ENCODE measurements around the gene KRTAP5-9.
"Not testable (repeated sequence)": the region's sequence is repeated elsewhere in the genome, so short reads cannot be mapped to it uniquely, and the experiment has no call there.

The KRTAP5-9 gene

GRCh38 chr11:71535825-71536224 is 12.4 kb upstream of the KRTAP5-9 start:
- Histone ChIP-seq H3K23ac (ENCODE audit: low read depth, low read length, poor library complexity) (no peak overlapping the region), H3K27ac (replicated peaks; ENCODE audit: low read length) (no peak overlapping the region), H3K27me3 (ENCODE audit: control insufficient read depth in 3 of 3, insufficient read depth in 3 of 3, low read depth in 1 of 3, low read length in 3 of 3) (peaks cover 0 to 11% (median 0%) of the 10 kb centered on the region in 3 experiments), H3K9ac (ENCODE audit: low read depth, low read length, poor library complexity) (no peak overlapping the region), H2AK5ac (ENCODE audit: low read depth, low read length) (no peak overlapping the region), H3K79me1 (ENCODE audit: low read depth, low read length) (no peaks in the 10 kb centered on the region), H2BK15ac (ENCODE audit: low read length) (no peak overlapping the region), H2AFZ (ENCODE audit: low read length) (no peak overlapping the region), H3K4me2 (ENCODE audit: insufficient read depth, low read length, poor library complexity, severe bottlenecking) (no peak overlapping the region), H3K9me3 (replicated peaks in 1 of 2; ENCODE audit: control insufficient read depth in 2 of 2, insufficient read depth in 1 of 2, low read depth in 1 of 2, low read length in 2 of 2) (no peaks in the 10 kb centered on the region), H3K4ac (ENCODE audit: low read length) (no peak overlapping the region), H2BK5ac (ENCODE audit: low read length) (no peak overlapping the region), H4K91ac (ENCODE audit: low read depth, low read length, poor library complexity) (no peak overlapping the region), H3K14ac (ENCODE audit: low read length) (no peak overlapping the region), H2BK12ac (ENCODE audit: low read length) (no peak overlapping the region), H3K36me3 (replicated peaks in 1 of 2; ENCODE audit: control insufficient read depth in 2 of 2, insufficient read depth in 2 of 2, low read length in 2 of 2) (no peaks in the 10 kb centered on the region), H3K4me3 (ENCODE audit: low read length in 2 of 2) (no peak overlapping the region), H2BK120ac (ENCODE audit: low read depth, low read length) (no peak overlapping the region), H3K18ac (ENCODE audit: low read length) (no peak overlapping the region), H3K4me1 (ENCODE audit: control insufficient read depth in 2 of 2, insufficient read depth in 1 of 2, low read depth in 1 of 2, low read length in 2 of 2) (no peaks in the 10 kb centered on the region), H4K8ac (ENCODE audit: low read depth, low read length) (no peak overlapping the region)
- WGBS, 2 donors (ENCODE audit: extremely low coverage in 2 of 2, insufficient read length in 2 of 2, insufficient replicate concordance in 1 of 2) = no CpG with 5 or more reads among the region's 9 CpGs
- no peak for DNase-seq (ENCODE audit: low spot score)

- H3K36me3 ChIP-seq (replicated peaks in 1 of 2; ENCODE audit: control insufficient read depth in 2 of 2, insufficient read depth in 2 of 2, low read length in 2 of 2) = no peaks in the 10 kb centered on the region
- H3K4me3 ChIP-seq (ENCODE audit: low read length in 2 of 2) = no peak overlapping the region
- no peak overlapping the region for H2AK5ac ChIP-seq (ENCODE audit: low read depth, low read length)
- H3K4ac ChIP-seq (ENCODE audit: low read length) = no peak overlapping the region
- H3K79me1 ChIP-seq (ENCODE audit: low read depth, low read length) = no peaks in the 10 kb centered on the region
- H3K23ac ChIP-seq (ENCODE audit: low read depth, low read length, poor library complexity) = no peak overlapping the region
- H2BK120ac ChIP-seq (ENCODE audit: low read depth, low read length) = no peak overlapping the region
- no peak overlapping the region for H3K9ac ChIP-seq (ENCODE audit: low read depth, low read length, poor library complexity)
- H2BK15ac ChIP-seq (ENCODE audit: low read length) = no peak overlapping the region
- H4K8ac ChIP-seq (ENCODE audit: low read depth, low read length) = no peak overlapping the region
- H3K27me3 ChIP-seq (ENCODE audit: control insufficient read depth in 3 of 3, insufficient read depth in 3 of 3, low read depth in 1 of 3, low read length in 3 of 3) = peaks cover 0 to 11% (median 0%) of the 10 kb centered on the region in 3 experiments
- H2AFZ ChIP-seq (ENCODE audit: low read length) = no peak overlapping the region
- no peak overlapping the region for H3K4me2 ChIP-seq (ENCODE audit: insufficient read depth, low read length, poor library complexity, severe bottlenecking)
- DNase-seq (ENCODE audit: low spot score) = no peak
- H3K4me1 ChIP-seq (ENCODE audit: control insufficient read depth in 2 of 2, insufficient read depth in 1 of 2, low read depth in 1 of 2, low read length in 2 of 2) = no peaks in the 10 kb centered on the region
- H3K9me3 ChIP-seq (replicated peaks in 1 of 2; ENCODE audit: control insufficient read depth in 2 of 2, insufficient read depth in 1 of 2, low read depth in 1 of 2, low read length in 2 of 2) = no peaks in the 10 kb centered on the region
- H4K91ac ChIP-seq (ENCODE audit: low read depth, low read length, poor library complexity) = no peak overlapping the region
- H2BK12ac ChIP-seq (ENCODE audit: low read length) = no peak overlapping the region
- H3K14ac ChIP-seq (ENCODE audit: low read length) = no peak overlapping the region
- no peak overlapping the region for H3K18ac ChIP-seq (ENCODE audit: low read length)
- WGBS, 2 donors (ENCODE audit: extremely low coverage in 2 of 2, insufficient read length in 2 of 2, insufficient replicate concordance in 1 of 2) = no CpG with 5 or more reads among the region's 9 CpGs
- no peak overlapping the region for H3K27ac ChIP-seq (replicated peaks; ENCODE audit: low read length)
- H2BK5ac ChIP-seq (ENCODE audit: low read length) = no peak overlapping the region
Observed at GRCh38 chr11:71537537-71537936, 10.7 kb upstream of the KRTAP5-9 start.

GRCh38 chr11:71537977-71538665 is 10.1 kb upstream of the KRTAP5-9 start, which contains the start of gene KRTAP5-8:
Gene KRTAP5-8 (plus strand): TSS chr11:71538025. CDS start chr11:71538056, 31 bp downstream.
- H3K23ac ChIP-seq (ENCODE audit: low read depth, low read length, poor library complexity); H3K27ac ChIP-seq (replicated peaks; ENCODE audit: low read length); H3K9ac ChIP-seq (ENCODE audit: low read depth, low read length, poor library complexity); DNase-seq (ENCODE audit: low spot score); H3K4me1 ChIP-seq (ENCODE audit: control insufficient read depth in 2 of 2, insufficient read depth in 1 of 2, low read depth in 1 of 2, low read length in 2 of 2); H2BK120ac ChIP-seq (ENCODE audit: low read depth, low read length); H3K4me3 ChIP-seq (ENCODE audit: low read length in 2 of 2); H3K36me3 ChIP-seq (replicated peaks in 1 of 2; ENCODE audit: control insufficient read depth in 2 of 2, insufficient read depth in 2 of 2, low read length in 2 of 2); H2AFZ ChIP-seq (ENCODE audit: low read length); H3K4ac ChIP-seq (ENCODE audit: low read length); H4K91ac ChIP-seq (ENCODE audit: low read depth, low read length, poor library complexity); H2BK5ac ChIP-seq (ENCODE audit: low read length); H2BK15ac ChIP-seq (ENCODE audit: low read length); H3K4me2 ChIP-seq (ENCODE audit: insufficient read depth, low read length, poor library complexity, severe bottlenecking); H2AK5ac ChIP-seq (ENCODE audit: low read depth, low read length); H3K9me3 ChIP-seq (replicated peaks in 1 of 2; ENCODE audit: control insufficient read depth in 2 of 2, insufficient read depth in 1 of 2, low read depth in 1 of 2, low read length in 2 of 2); H3K14ac ChIP-seq (ENCODE audit: low read length); H4K8ac ChIP-seq (ENCODE audit: low read depth, low read length); H3K79me1 ChIP-seq (ENCODE audit: low read depth, low read length); H2BK12ac ChIP-seq (ENCODE audit: low read length); H3K18ac ChIP-seq (ENCODE audit: low read length): not testable (repeated sequence)
- H3K27me3 ChIP-seq (ENCODE audit: control insufficient read depth in 3 of 3, insufficient read depth in 3 of 3, low read depth in 1 of 3, low read length in 3 of 3) = peaks cover 0 to 14% (median 0%) of the 10 kb centered on the region in 3 experiments
- WGBS, 2 donors (ENCODE audit: extremely low coverage in 2 of 2, insufficient read length in 2 of 2, insufficient replicate concordance in 1 of 2) = no CpG with 5 or more reads among the region's 4 CpGs

DNA sequence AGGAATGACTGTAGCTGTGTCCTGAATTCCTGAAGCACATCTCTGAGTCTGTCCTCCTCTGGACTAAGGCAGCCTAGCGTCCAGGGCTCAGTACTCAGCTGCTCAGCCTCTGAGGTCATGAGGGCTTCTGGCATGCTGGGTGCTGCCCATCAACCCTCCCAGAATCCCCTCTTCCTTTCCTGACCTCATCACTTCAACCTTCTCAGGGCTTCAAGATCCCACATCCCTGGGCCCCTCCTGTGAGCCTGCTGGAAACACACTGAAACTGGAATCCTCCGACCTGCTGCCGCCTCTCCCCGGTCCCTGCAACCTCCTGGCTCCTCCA is 9.6 kb upstream of the KRTAP5-9 start:
- Histone ChIP-seq H3K4me3 (ENCODE audit: low read length in 2 of 2) (no peak overlapping the region), H3K18ac (ENCODE audit: low read length) (no peak overlapping the region), H2BK5ac (ENCODE audit: low read length) (no peak overlapping the region), H3K27ac (replicated peaks; ENCODE audit: low read length) (no peak overlapping the region), H2BK120ac (ENCODE audit: low read depth, low read length) (no peak overlapping the region), H3K4me2 (ENCODE audit: insufficient read depth, low read length, poor library complexity, severe bottlenecking) (no peak overlapping the region), H2BK12ac (ENCODE audit: low read length) (no peak overlapping the region), H3K4ac (ENCODE audit: low read length) (no peak overlapping the region), H3K9ac (ENCODE audit: low read depth, low read length, poor library complexity) (no peak overlapping the region), H2BK15ac (ENCODE audit: low read length) (no peak overlapping the region), H3K27me3 (ENCODE audit: control insufficient read depth in 3 of 3, insufficient read depth in 3 of 3, low read depth in 1 of 3, low read length in 3 of 3) (peaks cover 0 to 14% (median 0%) of the 10 kb centered on the region in 3 experiments), H3K36me3 (replicated peaks in 1 of 2; ENCODE audit: control insufficient read depth in 2 of 2, insufficient read depth in 2 of 2, low read length in 2 of 2) (no peaks in the 10 kb centered on the region), H2AFZ (ENCODE audit: low read length) (no peak overlapping the region), H3K9me3 (replicated peaks in 1 of 2; ENCODE audit: control insufficient read depth in 2 of 2, insufficient read depth in 1 of 2, low read depth in 1 of 2, low read length in 2 of 2) (no peaks in the 10 kb centered on the region), H3K14ac (ENCODE audit: low read length) (no peak overlapping the region), H4K91ac (ENCODE audit: low read depth, low read length, poor library complexity) (no peak overlapping the region), H2AK5ac (ENCODE audit: low read depth, low read length) (no peak overlapping the region), H3K4me1 (ENCODE audit: control insufficient read depth in 2 of 2, insufficient read depth in 1 of 2, low read depth in 1 of 2, low read length in 2 of 2) (no peaks in the 10 kb centered on the region), H3K23ac (ENCODE audit: low read depth, low read length, poor library complexity) (no peak overlapping the region), H4K8ac (ENCODE audit: low read depth, low read length) (no peak overlapping the region), H3K79me1 (ENCODE audit: low read depth, low read length) (no peaks in the 10 kb centered on the region)
- WGBS, 2 donors (ENCODE audit: extremely low coverage in 2 of 2, insufficient read length in 2 of 2, insufficient replicate concordance in 1 of 2) = no CpG with 5 or more reads among the region's 4 CpGs
- DNase-seq (ENCODE audit: low spot score) = no peak
